Measurements from ENCODE around the gene TP53BP2.

Gene TP53BP2

GRCh38 chr1:223864084-223864483 is 18.3 kb upstream of the TP53BP2 start:
- no peak for TF ChIP-seq PKNOX1 (IDR thresholded peaks at IDR 0.05)
- no peak for TF ChIP-seq BHLHE40 (IDR thresholded peaks at IDR 0.05; ENCODE audit: borderline replicate concordance)
- TF ChIP-seq SUZ12 (IDR thresholded peaks at IDR 0.05), result no peak
- TF ChIP-seq ZNF384 (IDR thresholded peaks at IDR 0.05), result no peak
- no peak for TF ChIP-seq ELF4 (IDR thresholded peaks at IDR 0.05)
- TF ChIP-seq HDGF (IDR thresholded peaks at IDR 0.05; ENCODE audit: borderline replicate concordance), result no peak
- no peak for TF ChIP-seq SP1 (IDR thresholded peaks at IDR 0.05)
- TF ChIP-seq FOXA1 (IDR thresholded peaks at IDR 0.05), result no peak
- no peak for TF ChIP-seq LEF1 (IDR thresholded peaks at IDR 0.05; ENCODE audit: borderline replicate concordance)
- no peak for TF ChIP-seq L3MBTL2 (conservative IDR thresholded peaks at IDR 0.05)
- no peak for TF ChIP-seq FOXK2 (IDR thresholded peaks at IDR 0.05)
- TF ChIP-seq NFRKB (IDR thresholded peaks at IDR 0.05), result no peak
- ChIA-PET POLR2A (interaction anchor here (0.6 kb wide), 1 partner anchor 10 kb away, joined by 3 read pairs; no protein-coding TSS in a partner anchor), CTCF (no interaction called here)
- DNase-seq (ENCODE audit: extremely low spot score), result no peak

- no peak for TF ChIP-seq CTBP1 (IDR thresholded peaks at IDR 0.05; ENCODE audit: borderline replicate concordance)
- TF ChIP-seq PKNOX1 (IDR thresholded peaks at IDR 0.05), result no peak
- POLR2A ChIA-PET, result no interaction called here
- DNase-seq (ENCODE audit: extremely low spot score), result no peak
- CTCF ChIA-PET, result no interaction called here
These were observed 16.2 kb upstream of the TP53BP2 start for GRCh38 chr1:223861904-223862303.

GRCh38 chr1:223860051-223860622 is 14.4 kb upstream of the TP53BP2 start:
- POLR2A ChIA-PET, result interaction anchor here (1.2 to 1.6 kb wide), 2 partner anchors 12 to 14 kb away, joined by 5 to 9 read pairs; partner anchors contain the start of gene TP53BP2
- DNase-seq (ENCODE audit: extremely low spot score), result no peak
- CTCF ChIA-PET, result interaction anchor here (0.6 kb wide), 1 partner anchor 138 kb away, joined by 8 read pairs; no protein-coding TSS in a partner anchor
- no peak for TF ChIP-seq FOXA1 (IDR thresholded peaks at IDR 0.05)
- no peak for TF ChIP-seq CTBP1 (IDR thresholded peaks at IDR 0.05; ENCODE audit: borderline replicate concordance)
- TF ChIP-seq L3MBTL2 (conservative IDR thresholded peaks at IDR 0.05), result no peak
- no peak for TF ChIP-seq FOXK2 (IDR thresholded peaks at IDR 0.05)
- no peak for TF ChIP-seq FOXM1 (IDR thresholded peaks at IDR 0.05; ENCODE audit: borderline replicate concordance)
- TF ChIP-seq HDGF (IDR thresholded peaks at IDR 0.05; ENCODE audit: borderline replicate concordance), result no peak
- no peak for TF ChIP-seq PKNOX1 (IDR thresholded peaks at IDR 0.05)
- no peak for TF ChIP-seq TARDBP (IDR thresholded peaks at IDR 0.05)
- no peak for TF ChIP-seq ARNT (IDR thresholded peaks at IDR 0.05)
- TF ChIP-seq LEF1 (IDR thresholded peaks at IDR 0.05; ENCODE audit: borderline replicate concordance), result no peak
- TF ChIP-seq BHLHE40 (IDR thresholded peaks at IDR 0.05; ENCODE audit: borderline replicate concordance), result no peak
- no peak for TF ChIP-seq ELF4 (IDR thresholded peaks at IDR 0.05)
- no peak for TF ChIP-seq ZNF384 (IDR thresholded peaks at IDR 0.05)
- TF ChIP-seq SUZ12 (IDR thresholded peaks at IDR 0.05), result no peak

GRCh38 chr1:223859058-223859457 is 13.3 kb upstream of the TP53BP2 start:
- ChIA-PET CTCF (interaction anchor here (1.9 kb wide), 1 partner anchor 735 kb away, joined by 4 read pairs; no protein-coding TSS in a partner anchor), POLR2A (interaction anchor here (1.7 kb wide), 1 partner anchor 13 kb away, joined by 13 read pairs; the partner anchor contains the start of gene TP53BP2)
- DNase-seq (ENCODE audit: extremely low spot score), result no peak
- TF ChIP-seq NFRKB (IDR thresholded peaks at IDR 0.05) (no peak), FOXM1 (IDR thresholded peaks at IDR 0.05; ENCODE audit: borderline replicate concordance) (no peak), FOXK2 (IDR thresholded peaks at IDR 0.05) (no peak), TARDBP (IDR thresholded peaks at IDR 0.05) (no peak)

GRCh38 chr1:223856386-223856785 is 10.6 kb upstream of the TP53BP2 start:
- TF ChIP-seq FOXM1 (IDR thresholded peaks at IDR 0.05; ENCODE audit: borderline replicate concordance) (no peak), NFRKB (IDR thresholded peaks at IDR 0.05) (no peak), FOXK2 (IDR thresholded peaks at IDR 0.05) (no peak), L3MBTL2 (conservative IDR thresholded peaks at IDR 0.05) (no peak), HDGF (IDR thresholded peaks at IDR 0.05; ENCODE audit: borderline replicate concordance) (no peak), BHLHE40 (IDR thresholded peaks at IDR 0.05; ENCODE audit: borderline replicate concordance) (no peak), CTBP1 (IDR thresholded peaks at IDR 0.05; ENCODE audit: borderline replicate concordance) (no peak), ARNT (IDR thresholded peaks at IDR 0.05) (no peak), ELF4 (IDR thresholded peaks at IDR 0.05) (no peak), FOXA1 (IDR thresholded peaks at IDR 0.05) (no peak), PKNOX1 (IDR thresholded peaks at IDR 0.05) (no peak), SP1 (IDR thresholded peaks at IDR 0.05) (no peak), TARDBP (IDR thresholded peaks at IDR 0.05) (no peak), LEF1 (IDR thresholded peaks at IDR 0.05; ENCODE audit: borderline replicate concordance) (no peak), SUZ12 (IDR thresholded peaks at IDR 0.05) (no peak)
- CTCF ChIA-PET, result no interaction called here
- POLR2A ChIA-PET, result interaction anchor here (0.9 kb wide), 1 partner anchor 10 kb away, joined by 5 read pairs; the partner anchor contains the start of gene TP53BP2
- DNase-seq (ENCODE audit: extremely low spot score), result no peak

DNA sequence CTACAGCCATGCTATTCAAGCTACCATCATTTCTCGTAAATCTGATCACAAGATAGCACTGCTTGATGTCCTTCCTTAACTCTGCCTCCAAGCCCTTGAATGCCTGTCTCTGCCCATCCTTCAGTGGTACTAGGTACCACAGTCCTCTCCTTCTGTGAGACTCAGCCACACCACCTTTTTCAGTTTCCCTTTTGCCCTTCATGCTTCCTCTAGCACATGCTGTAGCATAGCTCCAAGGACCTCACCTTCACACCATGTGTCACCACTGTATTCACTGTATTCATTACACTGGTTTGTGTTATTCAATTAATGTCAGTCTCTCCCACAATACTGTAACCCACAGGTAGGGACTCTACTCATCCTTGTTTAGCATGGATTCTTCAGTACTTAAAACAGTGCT is 8.0 kb upstream of the TP53BP2 start:
- ChIA-PET CTCF (no interaction called here), POLR2A (interaction anchor here (2.8 kb wide), 1 partner anchor 8 kb away, joined by 17 read pairs; the partner anchor contains the start of gene TP53BP2)

More for the DNA sequence above, 8.0 kb upstream of the TP53BP2 start:
- TF ChIP-seq L3MBTL2 (conservative IDR thresholded peaks at IDR 0.05), result peak; percentile 41; the same call in 1 of the 2 replicates
- TF ChIP-seq NFRKB (IDR thresholded peaks at IDR 0.05), result no peak
- TF ChIP-seq FOXA1 (IDR thresholded peaks at IDR 0.05), result no peak
- no peak for TF ChIP-seq ZNF384 (IDR thresholded peaks at IDR 0.05)
- DNase-seq (ENCODE audit: extremely low spot score), result no peak

Data from HEK293T (cell line).